Measurements from ENCODE around the gene CEP131.

CEP131 gene

DNA sequence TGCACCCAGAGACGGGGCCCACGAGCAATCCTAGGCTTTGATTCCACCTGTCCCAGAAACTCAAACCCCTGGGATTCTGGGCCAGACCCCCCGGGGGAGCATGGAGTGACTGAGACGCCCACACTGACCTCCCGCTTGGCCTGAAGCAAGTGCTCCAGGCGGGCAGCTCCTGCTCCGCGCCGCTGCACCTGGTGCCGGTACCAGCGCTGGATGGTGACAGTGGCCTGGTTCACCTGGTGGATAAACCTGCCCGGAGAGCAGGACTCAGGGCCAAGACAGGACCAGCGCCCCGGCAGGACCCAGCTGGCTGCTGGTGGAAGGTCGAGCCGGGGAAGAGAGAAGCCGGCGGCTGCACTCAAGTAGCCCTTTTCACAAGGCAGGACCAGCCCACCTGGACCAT is 22.6 kb downstream of the CEP131 start:
- DNase-seq (ENCODE audit: low read depth in 3 of 3), result no peak

DNA sequence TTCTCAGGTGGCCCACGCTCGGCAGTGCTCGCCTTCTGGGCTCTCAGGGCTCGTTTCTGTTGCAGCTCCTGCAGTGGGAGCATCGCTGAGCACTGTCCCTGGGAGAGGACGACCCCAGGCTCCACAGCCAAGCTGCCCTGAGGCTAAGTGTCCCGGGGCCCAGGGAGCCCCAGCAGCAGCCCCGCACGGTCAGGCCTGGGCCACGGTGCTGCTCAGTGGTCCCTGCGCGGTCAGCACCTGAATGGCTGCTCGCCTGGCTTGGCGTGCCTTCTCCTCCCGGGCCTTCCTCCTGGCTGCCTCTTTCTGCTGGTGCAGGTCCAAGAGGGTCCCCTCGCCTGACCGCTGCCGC is 23.3 kb downstream of the CEP131 start:
- no peak for DNase-seq (ENCODE audit: low read depth in 3 of 3)

DNA sequence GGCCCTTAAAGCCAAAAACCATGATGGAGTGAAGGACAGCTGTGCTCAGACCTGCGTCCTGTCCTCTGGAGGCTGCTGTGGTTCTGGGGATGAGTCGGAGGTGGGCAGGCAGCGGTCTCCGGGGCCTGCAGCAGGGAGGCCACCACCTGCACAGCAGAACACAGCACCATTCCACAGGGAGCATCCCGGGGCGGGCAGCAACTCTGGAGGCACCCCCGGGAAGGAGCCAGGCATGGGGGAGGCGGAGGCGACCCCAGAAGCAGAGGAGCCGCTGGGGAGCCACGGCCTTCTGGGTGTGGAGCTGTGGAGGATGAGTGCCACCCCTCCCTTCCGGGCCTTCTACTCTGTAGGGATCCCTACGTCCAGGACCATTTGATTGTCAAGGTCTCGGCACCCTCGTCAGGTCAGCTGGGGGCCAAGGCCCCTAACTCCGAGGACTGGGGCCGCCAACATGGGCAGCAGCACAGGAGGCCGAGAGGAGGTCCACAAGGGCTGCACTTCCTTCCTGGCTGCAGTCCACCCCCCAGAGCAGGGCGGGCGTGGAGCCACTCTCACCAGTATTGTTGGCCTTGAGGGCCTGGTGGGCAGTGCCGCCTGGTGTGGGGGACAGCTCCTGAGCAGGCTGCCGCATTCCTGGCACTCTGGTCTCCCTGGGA is 23.8 kb downstream of the CEP131 start:
- DNase-seq (ENCODE audit: low read depth in 3 of 3), result no peak

DNA sequence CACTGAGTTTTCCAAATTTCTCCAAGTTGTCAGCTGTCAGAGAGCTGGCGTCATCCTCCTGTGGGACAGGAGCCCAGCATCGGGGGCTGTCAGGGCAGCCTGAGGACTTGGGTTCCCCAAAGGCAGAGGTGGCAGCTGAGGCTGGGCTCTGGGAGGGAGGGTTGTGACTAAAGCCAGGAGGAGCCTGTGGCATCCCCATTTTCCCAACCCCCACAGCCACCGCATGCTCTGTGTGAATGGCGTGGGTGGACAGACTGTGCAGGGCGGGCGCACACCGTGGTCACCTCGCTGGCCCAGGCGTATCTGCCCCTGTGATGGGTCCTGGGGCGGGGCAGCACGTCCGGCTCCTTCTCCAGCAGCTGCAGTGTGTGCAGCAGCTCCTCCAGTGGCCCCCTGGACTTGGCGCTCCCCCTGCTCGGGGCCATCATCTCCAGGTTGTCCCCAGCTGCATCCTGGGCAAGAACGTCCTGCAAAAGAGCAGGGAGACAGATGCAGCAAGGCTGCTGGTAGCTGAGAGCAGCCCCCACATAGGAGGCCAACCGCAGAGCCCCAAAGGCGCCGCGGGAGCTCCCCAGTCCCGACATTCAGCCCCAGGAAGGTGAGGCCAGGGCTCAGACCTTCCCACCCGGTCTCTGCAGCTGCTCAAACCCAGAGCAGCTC is 24.8 kb downstream of the CEP131 start:
- DNase-seq (ENCODE audit: low read depth in 3 of 3), result no peak

GRCh38 chr17:81197409-81197795 is 25.4 kb downstream of the CEP131 start:
- no peak for DNase-seq (ENCODE audit: low read depth in 3 of 3)

- no peak for DNase-seq (ENCODE audit: low read depth in 3 of 3)
Observed at GRCh38 chr17:81196505-81197408, 26.0 kb downstream of the CEP131 start.

GRCh38 chr17:81195941-81196495 is 26.7 kb downstream of the CEP131 start:
- DNase-seq (ENCODE audit: low read depth in 3 of 3), result no peak

DNA sequence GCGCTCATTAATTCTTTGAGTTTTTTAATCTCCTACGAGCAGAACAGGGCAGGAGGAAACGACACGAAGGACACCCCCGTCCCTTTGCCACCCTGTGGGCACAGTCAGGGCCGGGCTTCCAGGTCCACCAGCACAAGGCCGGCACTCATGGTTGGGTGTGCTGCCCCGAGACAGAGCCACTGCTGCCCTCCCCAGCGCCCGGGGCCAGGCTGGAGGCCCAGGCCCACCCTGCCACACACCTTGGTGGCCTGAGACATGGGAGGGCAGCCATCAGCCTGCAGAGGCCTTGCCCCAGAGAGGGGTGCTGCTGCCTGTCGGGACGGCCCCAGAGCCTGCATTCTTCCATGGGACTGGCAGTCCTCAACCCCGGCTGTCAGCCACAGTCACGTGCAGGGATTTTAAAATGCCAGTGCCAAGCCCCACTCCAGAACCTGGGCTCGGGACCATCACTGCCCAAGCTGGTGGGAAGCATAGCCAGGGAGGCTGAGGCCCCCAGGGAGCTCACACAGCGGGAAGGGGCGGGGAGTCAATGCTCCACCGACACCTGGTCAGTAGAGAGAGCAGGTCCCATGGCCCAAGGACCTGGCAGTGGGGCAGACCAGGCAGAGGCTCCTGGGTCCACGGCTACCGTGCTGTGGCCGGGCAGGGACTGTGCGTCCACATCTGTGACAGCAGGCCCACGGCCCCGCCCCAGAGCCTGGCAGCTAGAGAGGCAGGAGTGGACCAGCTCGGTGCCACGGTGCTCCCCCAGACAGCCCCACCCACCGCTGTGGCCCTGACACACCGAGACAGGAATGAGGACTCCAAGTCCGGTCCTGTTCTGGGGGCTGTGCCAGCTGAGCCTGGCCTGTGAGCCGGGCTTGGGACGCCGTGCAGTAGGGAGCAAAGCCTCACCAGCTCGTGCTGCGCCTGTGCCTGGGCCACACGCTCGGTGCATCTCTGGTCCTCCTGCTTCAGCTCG is 27.5 kb downstream of the CEP131 start:
- no peak for DNase-seq (ENCODE audit: low read depth in 3 of 3)

GRCh38 chr17:81194225-81194760 is 28.5 kb downstream of the CEP131 start:
- no peak for DNase-seq (ENCODE audit: low read depth in 3 of 3)

DNA sequence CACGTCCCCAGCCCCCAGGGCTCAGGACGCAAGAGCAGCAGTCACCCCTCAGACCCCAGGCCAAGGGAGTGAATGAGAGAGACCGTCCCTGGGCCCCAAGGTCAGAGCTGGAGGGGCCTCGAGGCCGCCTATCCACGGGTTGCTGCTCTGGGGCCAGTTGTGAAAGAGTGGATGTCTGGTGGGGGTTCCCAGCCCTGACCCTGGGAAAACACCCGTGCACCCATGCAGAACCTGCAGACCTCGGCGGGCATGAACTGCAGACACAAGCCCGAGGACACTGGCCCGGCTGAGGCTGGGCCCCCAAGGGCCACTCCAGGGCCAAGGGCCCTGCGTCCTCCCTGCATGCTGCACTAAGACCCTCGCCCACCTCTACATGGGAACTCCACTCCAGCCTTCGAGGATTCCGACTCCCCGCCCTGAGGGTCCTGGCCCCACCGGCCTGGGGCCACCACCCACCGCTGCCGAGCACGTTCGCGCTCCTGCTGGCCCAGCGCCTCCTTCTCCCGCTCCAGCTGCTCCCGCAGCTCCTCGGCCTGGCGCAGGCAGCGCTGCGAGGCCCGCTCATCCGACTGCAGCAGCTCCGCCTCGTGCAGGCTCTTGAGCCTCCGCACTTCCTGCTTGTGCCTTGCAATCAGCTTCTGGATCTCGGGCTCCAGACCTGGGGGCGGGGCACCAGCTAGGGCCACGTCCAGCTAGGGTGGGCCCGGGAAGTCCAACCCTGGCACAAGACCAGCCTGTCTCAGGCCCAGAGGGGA is 29.1 kb downstream of the CEP131 start:
- no peak for DNase-seq (ENCODE audit: low read depth in 3 of 3)

DNA sequence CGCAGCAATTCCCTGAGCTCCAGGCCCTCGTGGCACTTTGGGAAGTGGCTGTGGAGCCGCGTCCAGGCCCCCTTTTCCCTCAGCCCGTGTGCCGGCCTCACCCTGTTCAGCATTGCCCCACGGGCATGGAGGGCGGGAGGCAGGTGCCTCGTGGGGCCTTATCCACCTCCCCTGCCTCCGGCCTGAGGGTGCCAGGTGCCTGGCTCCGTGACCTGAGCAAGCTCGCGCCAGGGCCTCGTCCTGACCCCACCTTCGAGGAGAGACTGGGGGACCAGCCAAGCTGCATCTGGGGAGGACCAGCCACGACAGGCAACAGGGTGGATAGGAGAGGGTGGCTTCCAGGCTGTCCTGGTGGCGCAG is 29.7 kb downstream of the CEP131 start:
- DNase-seq (ENCODE audit: low read depth in 3 of 3), result no peak

- no peak for DNase-seq (ENCODE audit: low read depth in 3 of 3)
Observed at GRCh38 chr17:81192386-81193050, 30.2 kb downstream of the CEP131 start.

- DNase-seq (ENCODE audit: low read depth in 3 of 3), result no peak
Observed at GRCh38 chr17:81191646-81192045, 31.1 kb downstream of the CEP131 start.

- no peak for DNase-seq (ENCODE audit: low read depth in 3 of 3)
Observed at GRCh38 chr17:81191116-81191515, 31.6 kb downstream of the CEP131 start.

- no peak for DNase-seq (ENCODE audit: low read depth in 3 of 3)
Observed at GRCh38 chr17:81190591-81190990, 32.2 kb downstream of the CEP131 start.

DNA sequence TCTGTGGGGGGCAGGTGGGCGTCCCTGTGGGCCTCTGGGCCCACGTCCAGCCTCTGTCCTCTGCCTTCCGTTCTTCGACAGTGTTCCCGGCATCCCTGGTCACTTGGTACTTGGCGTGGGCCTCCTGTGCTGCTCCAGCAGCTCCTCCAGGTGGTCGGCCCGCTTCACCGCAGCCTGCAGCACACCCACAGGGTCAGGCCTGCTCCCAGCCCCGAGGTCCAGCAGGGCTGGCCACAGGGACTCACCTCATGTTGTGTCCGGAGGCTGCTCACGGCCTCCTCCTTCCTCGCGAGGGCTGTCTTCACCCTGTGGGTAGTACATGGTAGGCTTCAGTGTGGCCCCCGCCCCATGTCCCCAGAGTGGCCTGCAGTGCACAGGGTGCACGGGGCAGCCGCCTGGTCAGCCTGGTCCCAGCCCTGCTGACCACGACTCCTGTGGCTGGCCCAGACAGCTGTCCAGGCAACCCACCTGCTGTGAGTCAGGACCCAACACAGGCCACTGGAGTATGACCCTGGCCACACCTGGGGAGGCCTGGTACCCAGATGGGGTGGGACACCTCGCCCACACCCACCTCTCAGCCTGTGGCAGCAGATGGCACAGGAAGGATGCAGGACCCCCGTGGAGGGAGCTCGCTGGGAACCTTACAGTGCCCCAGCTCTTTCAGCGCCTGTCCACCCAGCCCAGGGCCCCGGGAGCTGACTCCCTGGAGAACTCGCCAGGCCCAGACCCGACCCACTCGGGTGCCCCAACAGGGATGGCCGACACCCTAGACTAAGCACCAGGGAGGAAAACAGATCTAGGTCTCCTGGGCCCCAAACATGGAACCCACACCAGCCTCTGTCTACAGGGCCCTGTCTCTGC is 32.9 kb downstream of the CEP131 start:
- no peak for DNase-seq (ENCODE audit: low read depth in 3 of 3)

DNA sequence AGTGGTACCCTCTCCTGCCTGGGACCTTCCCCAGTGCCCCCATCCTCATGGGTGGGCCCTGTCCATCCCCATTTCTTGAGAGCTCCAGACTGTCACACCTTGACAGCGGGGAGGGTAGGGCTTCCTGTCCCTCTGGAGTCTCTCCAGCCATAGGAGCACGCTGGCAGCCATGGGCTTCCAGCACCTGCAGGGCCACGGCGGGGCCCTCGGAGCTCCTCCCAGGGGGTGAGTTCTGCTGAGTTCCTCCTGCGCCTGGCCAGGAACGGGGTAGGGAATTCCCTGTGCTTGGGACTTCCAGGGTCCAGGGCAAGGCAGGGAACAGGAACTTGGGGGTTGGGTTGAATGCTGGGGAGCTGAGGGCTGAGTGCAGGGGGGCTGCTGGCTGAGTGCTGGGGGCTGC is 33.7 kb downstream of the CEP131 start:
- DNase-seq (ENCODE audit: low read depth in 3 of 3), result no peak

GRCh38 chr17:81188491-81188840 is 34.3 kb downstream of the CEP131 start:
- no peak for DNase-seq (ENCODE audit: low read depth in 3 of 3)
